ENCODE results near the gene RAPGEF1. TPM values are rescaled to one million over a fixed set of nuclear protein-coding genes. Genes with fewer than 3 reads are reported as not detected.

The RAPGEF1 gene
- total RNA-seq, 1 experiment from 2014 or later = 19.0 TPM

DNA sequence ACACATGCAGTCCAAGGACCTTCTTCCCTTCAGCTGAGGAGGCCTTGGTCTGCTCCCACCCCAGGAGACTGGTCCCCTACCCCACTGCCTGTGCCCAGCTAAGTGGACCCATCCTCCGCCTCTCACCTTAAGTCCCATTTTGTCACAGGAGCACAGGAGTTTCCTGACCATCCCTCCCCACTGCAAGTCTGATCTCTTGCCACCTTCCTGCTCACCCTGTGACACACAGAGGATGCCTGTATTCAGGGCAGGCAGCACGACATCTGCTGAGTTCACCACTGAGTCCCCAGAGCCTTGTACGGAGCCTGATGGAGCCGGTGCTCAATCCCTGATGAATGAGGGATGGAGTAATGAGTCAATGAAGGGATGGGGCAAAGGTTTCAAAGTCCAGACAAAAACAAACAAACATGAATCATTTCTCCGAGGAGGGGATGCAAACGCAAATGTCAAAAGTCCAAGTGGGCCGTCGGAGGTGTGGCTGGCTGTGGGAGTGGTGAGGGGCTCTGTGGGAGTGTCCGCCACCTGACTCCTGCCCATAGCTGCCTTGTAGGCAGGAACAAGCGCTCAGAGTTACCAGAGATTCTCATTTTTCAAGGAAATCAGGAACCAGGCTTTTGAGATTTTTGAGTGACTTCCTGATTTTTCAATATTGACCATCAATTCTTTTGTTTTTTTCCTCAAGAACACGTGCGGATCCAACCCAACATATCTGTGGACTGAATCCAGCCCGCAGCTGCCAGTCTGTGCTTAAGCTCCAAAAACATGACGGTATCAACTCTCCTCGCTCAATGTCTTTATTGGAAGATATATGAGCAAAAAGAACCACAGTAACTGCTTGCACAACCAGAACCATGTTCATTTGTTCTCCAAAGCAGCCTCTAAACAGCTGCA is 4.4 kb downstream of the RAPGEF1 start:
- DNase-seq = no peak
- Histone ChIP-seq H3K36me3 (0 out of 2 replicates have a peak, but pooled peaks cover 7% of the 10 kb centered on the region), H3K27me3 (no peaks in the 10 kb centered on the region), H3K9me3 (no peaks in the 10 kb centered on the region), H3K4me3 (no peak overlapping the region)

DNA sequence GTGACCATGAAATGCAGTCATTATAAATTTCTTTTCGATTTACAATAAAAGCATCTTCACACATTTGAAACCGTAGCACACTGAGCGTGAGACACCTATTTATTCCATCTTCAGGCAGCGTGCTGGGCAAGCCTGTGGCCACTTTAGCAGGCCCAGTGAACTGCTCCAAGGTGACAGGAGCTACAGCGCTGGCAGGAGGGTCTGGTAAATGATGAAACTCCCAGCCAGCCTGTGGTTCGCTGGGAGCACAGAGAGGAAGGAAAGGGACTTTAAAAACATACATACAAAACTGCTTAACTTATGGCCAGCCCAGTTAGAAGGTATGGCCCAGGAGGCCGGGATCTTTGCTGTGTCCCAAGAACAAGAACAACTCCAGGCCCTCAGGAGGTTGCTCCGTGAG is 5.1 kb downstream of the RAPGEF1 start:
- DNase-seq = no peak

GRCh38 chr9:131734165-131734610 is 5.7 kb downstream of the RAPGEF1 start:
- Histone ChIP-seq H3K27me3 (no peaks in the 10 kb centered on the region), H3K36me3 (0 out of 2 replicates have a peak, but pooled peaks cover 7% of the 10 kb centered on the region), H3K4me3 (no peak overlapping the region), H3K9me3 (no peaks in the 10 kb centered on the region)
- no peak for DNase-seq

More for the DNA sequence above, 5.1 kb downstream of the RAPGEF1 start:
- Histone ChIP-seq H3K4me3 (no peak overlapping the region), H3K36me3 (0 out of 2 replicates have a peak, but pooled peaks cover 7% of the 10 kb centered on the region), H3K9me3 (no peaks in the 10 kb centered on the region), H3K27me3 (no peaks in the 10 kb centered on the region)

DNA sequence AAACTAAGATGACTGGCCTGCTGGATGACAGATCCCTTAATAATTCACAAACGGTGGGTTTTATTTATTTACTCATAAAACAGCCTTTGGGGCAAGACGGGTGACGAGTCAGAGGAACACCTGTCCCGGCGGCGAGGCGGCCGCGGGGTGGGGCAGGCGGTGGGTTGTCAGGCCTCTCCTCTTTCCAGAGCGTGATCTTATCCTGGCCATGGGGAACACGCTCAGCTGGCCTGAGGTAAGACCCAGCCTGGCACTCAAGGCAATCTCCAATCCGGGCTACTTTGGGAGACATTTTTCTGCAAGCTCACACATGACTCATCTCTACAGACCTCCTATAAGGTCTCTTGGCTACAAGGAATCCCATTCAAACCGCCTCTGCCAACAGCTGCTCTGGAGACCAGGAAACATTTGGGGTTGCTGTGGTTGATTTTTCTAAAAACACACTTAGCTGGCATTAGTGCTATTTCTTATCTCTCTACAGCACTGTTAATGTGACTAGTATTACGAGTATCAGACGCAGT is 6.3 kb downstream of the RAPGEF1 start:
- Histone ChIP-seq H3K36me3 (0 out of 2 replicates have a peak, but pooled peaks cover 7% of the 10 kb centered on the region), H3K4me3 (no peak overlapping the region)

GRCh38 chr9:131732636-131733289 is 7.1 kb downstream of the RAPGEF1 start:
- Histone ChIP-seq H3K9me3 (no peaks in the 10 kb centered on the region), H3K27me3 (no peaks in the 10 kb centered on the region), H3K4me3 (no peak overlapping the region), H3K36me3 (0 out of 2 replicates have a peak, but pooled peaks cover 7% of the 10 kb centered on the region)
- no peak for DNase-seq

More for the DNA sequence above, 6.3 kb downstream of the RAPGEF1 start:
- Histone ChIP-seq H3K9me3 (no peaks in the 10 kb centered on the region), H3K27me3 (no peaks in the 10 kb centered on the region)
- peak; percentile 92 for DNase-seq

DNA sequence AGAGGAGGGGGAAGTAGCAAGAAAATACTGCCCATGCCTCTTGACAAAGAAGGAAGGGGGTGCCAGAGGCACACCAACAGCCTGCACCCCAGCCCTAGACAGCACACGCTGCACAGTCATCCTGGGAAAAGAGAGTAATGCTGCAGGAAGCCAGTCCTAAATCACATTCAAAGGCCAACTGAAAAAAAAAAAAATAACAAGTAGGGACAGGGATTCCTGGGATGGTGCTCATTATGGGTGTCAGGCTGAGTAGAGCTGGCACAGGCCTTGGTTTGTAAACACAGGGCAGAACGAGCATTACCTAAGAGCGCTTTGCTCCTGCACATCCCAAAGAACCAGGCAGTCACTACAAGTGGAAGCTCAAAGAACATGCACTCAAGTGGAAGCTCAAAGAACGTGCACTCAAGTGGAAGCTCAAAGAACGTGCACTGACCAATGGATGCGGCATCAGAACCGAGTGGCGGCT is 7.8 kb downstream of the RAPGEF1 start:
- Histone ChIP-seq H3K36me3 (0 out of 2 replicates have a peak, but pooled peaks cover 7% of the 10 kb centered on the region), H3K4me3 (no peak overlapping the region), H3K9me3 (no peaks in the 10 kb centered on the region), H3K27me3 (no peaks in the 10 kb centered on the region)
- DNase-seq = peak; percentile 91

DNA sequence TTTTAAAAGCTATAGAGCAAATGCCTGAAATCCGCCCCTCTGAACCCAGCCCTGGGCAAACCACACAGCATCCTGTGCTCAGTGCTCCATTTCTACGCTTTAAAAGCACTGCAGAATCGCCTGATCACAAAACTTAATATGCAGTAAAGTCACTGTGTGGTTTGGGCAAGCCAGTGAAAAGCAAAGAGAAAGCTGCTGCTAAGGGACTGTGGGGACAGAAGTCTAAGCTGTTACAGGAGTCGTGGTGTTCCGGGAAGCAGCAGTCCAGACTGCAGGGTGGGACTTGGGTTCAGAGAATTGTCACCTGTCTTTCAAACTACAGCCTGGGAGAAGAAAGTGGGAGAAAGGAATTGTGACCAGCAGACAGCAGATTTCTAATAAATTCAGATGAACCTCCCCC is 8.2 kb downstream of the RAPGEF1 start:
- Histone ChIP-seq H3K4me3 (no peak overlapping the region), H3K9me3 (no peaks in the 10 kb centered on the region), H3K36me3 (0 out of 2 replicates have a peak, but pooled peaks cover 7% of the 10 kb centered on the region), H3K27me3 (no peaks in the 10 kb centered on the region)
- DNase-seq = no peak

- DNase-seq = no peak
- Histone ChIP-seq H3K4me3 (no peak overlapping the region), H3K9me3 (no peaks in the 10 kb centered on the region), H3K27me3 (no peaks in the 10 kb centered on the region), H3K36me3 (peaks cover 7% of the 10 kb centered on the region; the same call in 1 of the 2 replicates)
Measured at GRCh38 chr9:131731237-131731636, 8.6 kb downstream of the RAPGEF1 start.

DNA sequence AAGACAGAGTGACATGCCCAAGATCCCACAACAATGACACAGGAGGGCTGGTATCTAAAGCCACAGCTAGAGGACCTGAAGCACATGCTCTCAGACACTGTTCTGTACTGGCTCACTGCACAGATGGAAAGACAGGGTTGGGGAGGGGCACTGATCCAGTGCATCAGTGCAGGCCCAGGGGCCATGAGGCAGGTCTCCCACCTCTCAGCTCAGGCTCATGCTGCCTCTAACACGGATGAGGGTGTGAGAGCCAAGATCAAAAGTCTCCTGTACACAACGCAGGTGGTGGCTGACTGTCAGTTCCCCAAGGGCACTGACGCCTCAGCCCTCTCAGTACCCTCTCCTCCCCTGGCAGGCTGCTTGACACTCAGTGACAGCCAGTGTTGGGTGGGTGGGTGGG is 10.9 kb downstream of the RAPGEF1 start:
- Histone ChIP-seq H3K36me3 (no peaks in the 10 kb centered on the region; the same call in 1 of the 2 replicates), H3K9me3 (no peaks in the 10 kb centered on the region), H3K4me3 (no peak overlapping the region), H3K27me3 (no peaks in the 10 kb centered on the region)
- no peak for DNase-seq

- no peak overlapping the region for H3K4me3 ChIP-seq
- H3K27me3 ChIP-seq = no peaks in the 10 kb centered on the region
- H3K9me3 ChIP-seq = no peaks in the 10 kb centered on the region
- H3K36me3 ChIP-seq = no peaks in the 10 kb centered on the region; the same call in 1 of the 2 replicates
- no peak for DNase-seq
Measured at GRCh38 chr9:131728546-131728910, 11.3 kb downstream of the RAPGEF1 start.

- H3K4me3 ChIP-seq = no peak overlapping the region
- DNase-seq = no peak
- H3K27me3 ChIP-seq = no peaks in the 10 kb centered on the region
- no peaks in the 10 kb centered on the region; the same call in 1 of the 2 replicates for H3K36me3 ChIP-seq
- no peaks in the 10 kb centered on the region for H3K9me3 ChIP-seq
Measured at GRCh38 chr9:131727795-131728545, 11.9 kb downstream of the RAPGEF1 start.

DNA sequence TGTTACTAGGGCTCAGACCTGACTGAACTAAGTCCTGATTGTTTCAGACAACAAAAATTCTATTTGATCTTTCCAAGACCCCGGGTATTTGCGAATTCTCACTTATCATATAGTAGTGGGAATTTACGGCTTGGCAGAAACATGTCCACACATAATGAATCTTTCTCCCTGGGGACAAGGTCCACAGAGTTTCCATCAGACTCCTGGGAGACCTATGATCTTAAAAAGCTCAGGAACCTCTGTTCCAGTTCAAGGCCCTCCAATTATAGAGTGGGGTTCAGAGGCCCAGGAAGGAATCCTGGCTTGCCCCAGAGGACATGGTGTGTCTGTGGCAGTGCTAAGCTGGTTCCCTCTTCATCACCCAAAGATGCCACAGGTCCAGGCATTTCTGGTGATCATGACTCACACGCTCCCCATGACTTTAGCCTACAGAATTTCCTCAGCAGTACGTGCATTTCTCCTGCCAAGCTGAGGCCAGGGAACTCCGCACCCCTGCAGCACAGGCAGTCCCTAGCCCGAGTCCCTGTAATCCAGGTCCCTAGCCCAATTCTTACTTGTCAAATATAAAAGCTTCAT is 12.6 kb downstream of the RAPGEF1 start:
- DNase-seq = no peak
- Histone ChIP-seq H3K4me3 (no peak overlapping the region), H3K27me3 (no peaks in the 10 kb centered on the region), H3K9me3 (no peaks in the 10 kb centered on the region), H3K36me3 (no peaks in the 10 kb centered on the region; the same call in 1 of the 2 replicates)

DNA sequence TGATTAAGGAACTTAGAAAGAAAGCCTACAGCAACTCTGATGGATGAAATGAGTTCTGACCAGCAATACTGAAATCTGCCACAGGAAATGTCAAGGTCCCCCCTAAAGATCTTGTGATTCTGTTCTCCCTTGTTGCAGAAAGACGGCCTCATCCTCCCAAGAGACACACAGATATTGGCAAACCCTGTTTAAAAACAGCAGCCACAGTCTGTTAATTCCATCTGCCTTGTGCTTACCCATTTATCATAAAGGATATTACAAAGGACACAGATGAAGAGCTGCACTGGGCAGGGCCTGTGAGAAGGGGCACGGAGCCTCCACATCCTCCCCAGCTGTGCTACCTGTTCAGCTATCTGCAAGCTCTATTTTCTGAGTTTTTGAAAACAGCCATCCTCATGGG is 15.2 kb downstream of the RAPGEF1 start:
- Histone ChIP-seq H3K36me3 (no peaks in the 10 kb centered on the region; the same call in 1 of the 2 replicates), H3K4me3 (no peak overlapping the region), H3K27me3 (no peaks in the 10 kb centered on the region), H3K9me3 (no peaks in the 10 kb centered on the region)
- DNase-seq = no peak

DNA sequence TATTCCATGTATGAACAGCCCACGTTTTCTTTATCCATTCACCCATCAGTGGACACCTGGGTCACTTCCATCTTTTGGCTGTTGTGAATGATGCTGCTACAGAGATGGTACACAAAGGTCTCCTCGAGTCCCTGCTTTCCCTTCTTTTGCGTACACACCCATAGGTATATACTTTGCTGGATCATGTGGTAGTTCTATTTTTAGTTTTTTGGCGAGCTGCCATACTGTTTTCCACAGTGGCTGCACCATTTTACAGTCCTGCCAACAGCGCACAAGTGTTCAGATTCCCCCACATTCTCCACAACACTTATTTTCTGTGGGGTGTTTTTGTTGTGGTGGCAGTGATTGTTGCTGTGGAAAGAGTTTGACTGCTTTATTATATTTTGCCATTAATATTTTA is 16.2 kb downstream of the RAPGEF1 start:
- Histone ChIP-seq H3K36me3 (no peaks in the 10 kb centered on the region; the same call in 1 of the 2 replicates), H3K9me3 (no peaks in the 10 kb centered on the region), H3K4me3 (no peak overlapping the region), H3K27me3 (no peaks in the 10 kb centered on the region)
- no peak for DNase-seq

DNA sequence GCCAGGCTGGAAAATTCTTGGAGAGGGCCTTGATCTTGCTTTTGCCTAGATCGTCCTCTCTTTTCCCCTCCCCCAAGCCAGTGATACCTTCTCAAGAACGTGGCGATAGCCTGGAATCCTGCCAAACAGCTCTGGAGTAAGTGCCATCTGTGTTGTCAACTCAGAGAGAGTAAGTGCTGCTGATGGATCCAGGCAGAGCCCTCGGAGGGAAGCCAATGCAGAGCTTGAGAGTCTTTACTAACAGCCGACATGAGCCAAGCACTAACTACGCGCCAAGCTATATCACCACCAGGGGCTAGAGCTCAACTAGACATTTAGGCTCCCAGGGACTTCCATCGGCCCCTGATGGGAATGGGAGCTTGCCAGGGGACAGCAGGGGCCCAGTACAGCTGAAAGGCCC is 17.6 kb downstream of the RAPGEF1 start:
- H3K9me3 ChIP-seq = no peaks in the 10 kb centered on the region
- no peaks in the 10 kb centered on the region; the same call in 1 of the 2 replicates for H3K36me3 ChIP-seq
- no peaks in the 10 kb centered on the region for H3K27me3 ChIP-seq
- DNase-seq = no peak
- H3K4me3 ChIP-seq = no peak overlapping the region

DNA sequence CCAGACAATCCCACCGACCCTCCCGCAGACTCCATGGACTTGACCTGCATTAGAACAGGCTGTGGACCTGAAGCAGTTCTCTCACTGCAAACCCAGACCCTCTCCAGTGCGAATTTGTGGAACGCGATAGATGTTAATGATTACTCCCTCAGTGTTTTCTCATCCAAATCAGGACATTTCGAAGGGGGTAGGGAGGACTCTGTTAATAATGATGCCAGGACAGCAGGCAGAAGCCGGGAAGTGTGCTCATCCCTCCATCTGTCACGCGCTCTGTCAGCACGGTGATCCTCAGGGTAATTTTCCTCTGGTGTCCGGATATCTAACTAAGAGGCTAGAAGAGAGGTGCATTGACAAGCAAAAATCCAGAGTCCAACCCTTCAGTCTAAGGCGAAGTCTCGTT is 18.8 kb downstream of the RAPGEF1 start:
- Histone ChIP-seq H3K27me3 (no peaks in the 10 kb centered on the region), H3K36me3 (no peaks in the 10 kb centered on the region; the same call in 1 of the 2 replicates), H3K9me3 (no peaks in the 10 kb centered on the region), H3K4me3 (no peak overlapping the region)
- DNase-seq = no peak

Measured in MG63 (cell line).